ENCODE data around the gene MRPL10. TPM values are rescaled to one million over a fixed set of nuclear protein-coding genes. Genes with fewer than 3 reads are reported as not detected.

Gene MRPL10
- total RNA-seq, 1 donor from 2014 or later, result 29.8 TPM

DNA sequence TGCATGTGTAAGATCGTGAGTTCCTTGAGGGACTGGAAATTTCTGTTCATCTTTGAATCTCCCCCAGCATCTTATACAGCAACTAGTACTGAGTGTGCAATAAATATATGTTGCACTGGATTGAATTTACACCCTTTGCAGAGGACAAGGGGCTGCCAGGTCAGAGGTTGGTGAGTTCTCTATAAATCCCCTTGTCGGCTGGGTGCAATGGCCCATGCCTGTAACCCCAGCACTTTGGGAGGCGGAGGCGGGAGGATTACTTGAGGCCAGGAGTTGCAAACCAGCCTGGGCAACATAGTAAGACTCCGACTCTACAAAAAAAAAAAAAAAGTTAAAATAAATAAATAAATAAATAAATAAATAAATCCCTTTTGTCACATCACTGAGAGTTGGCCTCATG is 29.0 kb upstream of the MRPL10 start:
- DNase-seq (ENCODE audit: extremely low read depth, low read depth, low spot score), result no peak

DNA sequence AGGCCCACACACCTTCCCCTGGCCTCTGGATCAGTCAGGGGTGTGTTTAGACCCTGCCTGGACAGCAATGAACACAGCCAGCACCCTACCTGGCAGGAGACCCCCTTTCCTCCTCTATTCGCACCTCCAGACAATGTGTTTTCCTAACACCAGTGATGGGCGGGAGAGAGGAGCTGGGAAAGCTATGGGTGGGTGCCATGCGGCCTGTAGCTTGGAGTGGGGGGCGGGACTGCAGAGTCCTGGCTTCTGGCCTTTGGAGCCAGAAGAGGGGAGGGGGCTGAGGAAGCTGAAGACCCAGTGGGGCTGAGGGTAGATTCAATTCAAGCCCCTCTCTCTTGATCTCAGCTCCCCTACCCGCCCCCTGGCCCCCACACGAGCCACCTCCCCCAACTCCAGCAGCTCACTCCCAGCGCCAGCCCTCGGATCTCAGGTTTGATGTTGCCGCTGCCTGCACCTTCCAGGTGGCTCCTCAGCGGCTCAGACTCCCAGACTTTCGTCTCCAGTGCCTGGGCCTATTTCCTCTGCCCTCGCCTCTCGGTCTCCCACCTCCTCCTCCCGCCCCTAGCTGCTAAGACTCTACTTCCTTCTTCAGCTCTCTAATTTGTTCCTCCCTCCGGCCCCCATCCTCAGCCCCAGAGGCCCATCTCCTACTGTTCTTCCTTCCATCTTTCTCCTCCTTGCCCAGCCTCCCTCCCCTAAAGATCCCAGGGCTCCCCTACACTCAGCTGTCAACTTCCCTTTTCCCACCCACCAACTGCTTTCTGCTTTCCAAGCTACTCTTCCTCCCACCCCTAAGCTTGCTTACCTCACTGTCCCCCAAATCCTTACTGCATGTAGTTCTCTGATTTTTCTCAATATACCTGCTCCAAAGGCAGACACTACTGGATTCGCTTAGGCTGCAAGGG is 26.5 kb upstream of the MRPL10 start:
- no peak for DNase-seq (ENCODE audit: extremely low read depth, low read depth, low spot score)

DNA sequence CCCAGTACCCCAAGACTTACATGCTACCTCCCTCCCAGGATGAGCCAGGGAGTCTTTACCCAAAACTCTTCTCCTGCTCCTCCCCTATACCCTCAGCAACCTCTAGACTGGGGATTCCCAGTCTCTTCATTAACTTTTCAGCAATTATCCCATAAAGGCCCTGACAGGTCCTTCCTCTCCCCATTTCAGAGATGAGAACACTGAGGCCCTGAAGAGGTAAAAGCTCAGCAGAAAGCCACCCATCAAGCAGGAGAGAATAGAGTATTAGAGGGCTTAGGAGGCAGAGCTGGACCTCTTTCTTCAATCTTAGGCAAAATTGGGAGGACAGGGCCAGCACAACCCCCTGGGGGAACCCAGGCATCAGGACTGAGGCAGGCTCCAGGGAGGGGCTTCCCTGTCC is 25.5 kb upstream of the MRPL10 start:
- DNase-seq (ENCODE audit: extremely low read depth, low read depth, low spot score), result no peak

DNA sequence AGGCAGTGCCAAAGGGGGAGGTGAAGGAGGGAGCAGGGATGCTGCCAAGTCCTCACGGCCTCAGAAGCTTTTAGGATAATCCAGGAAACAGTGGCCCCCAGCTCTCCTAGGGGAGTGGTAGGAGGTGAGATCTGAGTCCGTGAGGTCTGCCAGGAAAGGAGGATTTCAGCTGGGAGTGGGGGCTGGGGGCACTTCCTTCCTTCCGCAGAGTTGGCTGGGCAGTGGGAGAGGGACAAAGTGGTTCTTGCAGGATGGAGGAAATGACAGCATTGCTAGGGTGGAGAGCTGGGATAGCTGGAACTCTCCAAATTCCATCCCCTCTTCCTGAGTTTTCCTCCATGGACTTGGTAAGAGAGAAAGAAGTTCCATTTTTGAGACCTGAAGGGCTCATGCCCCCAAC is 24.4 kb upstream of the MRPL10 start:
- no peak for DNase-seq (ENCODE audit: extremely low read depth, low read depth, low spot score)

DNA sequence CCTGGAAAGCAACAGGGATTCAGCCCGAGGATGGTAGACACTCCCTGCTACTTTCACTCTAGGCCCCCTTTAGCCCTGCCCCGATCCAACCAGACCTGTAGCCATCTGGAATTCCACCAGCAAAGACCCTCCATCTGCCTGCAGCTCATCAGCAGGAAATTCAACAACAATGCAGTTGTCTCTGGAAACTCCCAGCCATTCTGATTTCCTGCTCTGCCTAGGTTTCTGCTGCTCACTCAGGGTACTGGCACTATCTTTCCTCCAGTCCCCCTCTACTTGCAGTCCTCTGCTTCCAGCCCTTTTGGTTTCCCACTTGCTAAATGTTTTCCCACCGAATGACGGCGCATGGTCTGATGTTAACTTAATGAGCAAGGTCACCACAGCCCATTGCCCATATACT is 22.3 kb upstream of the MRPL10 start:
- no peak for DNase-seq (ENCODE audit: extremely low read depth, low read depth, low spot score)

DNA sequence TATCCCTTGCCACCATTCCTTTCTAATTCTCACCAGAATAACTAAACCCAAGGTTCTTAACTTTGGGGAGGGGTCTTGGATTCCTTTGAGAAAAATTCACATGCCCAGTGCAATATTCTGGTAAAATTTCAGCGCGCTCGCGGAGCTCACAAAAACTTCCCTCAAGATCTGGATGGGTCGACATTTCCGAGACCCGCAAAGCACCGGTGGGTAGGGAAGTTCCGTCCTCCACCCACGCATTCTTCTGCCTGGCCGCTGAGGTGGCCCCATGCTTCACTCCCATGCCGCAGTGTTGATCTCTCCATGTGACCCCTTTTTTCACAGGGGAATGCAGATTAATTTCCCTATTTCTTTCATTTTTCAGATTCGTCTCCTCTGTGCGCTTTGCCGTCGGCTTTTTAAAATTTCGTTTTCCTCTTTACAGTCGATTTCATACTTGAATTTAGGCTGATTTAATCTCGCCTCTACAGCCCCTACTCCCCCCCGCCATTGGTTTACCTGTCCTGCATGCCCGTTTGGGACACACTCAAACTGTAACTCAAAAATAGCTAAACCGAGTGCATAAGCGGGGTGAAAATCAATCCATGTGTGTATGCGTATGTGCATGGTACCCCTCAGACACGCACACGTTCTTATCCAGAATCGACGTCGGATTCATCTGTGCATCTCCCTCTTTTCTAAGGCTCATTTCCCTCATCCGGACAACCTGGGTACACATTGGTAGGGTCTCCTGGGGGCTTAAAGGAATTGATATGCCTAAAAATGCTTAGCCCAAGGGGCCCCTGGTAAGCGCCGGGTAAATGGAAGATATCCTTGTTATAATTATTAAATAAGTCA is 21.0 kb upstream of the MRPL10 start:
- no peak for DNase-seq (ENCODE audit: extremely low read depth, low read depth, low spot score)

DNA sequence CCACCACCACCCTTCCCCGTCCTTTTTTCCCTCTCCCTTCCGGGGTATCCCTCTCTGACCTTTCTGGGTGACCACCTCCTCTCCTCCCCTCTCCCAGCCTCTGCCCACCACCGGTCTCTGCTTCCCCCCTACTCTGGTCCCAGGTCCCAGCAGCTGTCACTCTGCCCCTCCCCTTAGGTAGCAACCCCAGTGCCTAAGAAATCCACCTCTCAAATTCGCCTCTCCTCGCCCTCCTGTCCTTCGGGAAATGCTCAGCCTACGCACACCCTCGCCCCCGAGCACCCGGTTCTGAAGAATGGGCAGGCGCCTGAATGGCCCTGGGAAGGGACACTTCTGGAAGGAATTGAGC is 20.4 kb upstream of the MRPL10 start:
- DNase-seq (ENCODE audit: extremely low read depth, low read depth, low spot score), result no peak

DNA sequence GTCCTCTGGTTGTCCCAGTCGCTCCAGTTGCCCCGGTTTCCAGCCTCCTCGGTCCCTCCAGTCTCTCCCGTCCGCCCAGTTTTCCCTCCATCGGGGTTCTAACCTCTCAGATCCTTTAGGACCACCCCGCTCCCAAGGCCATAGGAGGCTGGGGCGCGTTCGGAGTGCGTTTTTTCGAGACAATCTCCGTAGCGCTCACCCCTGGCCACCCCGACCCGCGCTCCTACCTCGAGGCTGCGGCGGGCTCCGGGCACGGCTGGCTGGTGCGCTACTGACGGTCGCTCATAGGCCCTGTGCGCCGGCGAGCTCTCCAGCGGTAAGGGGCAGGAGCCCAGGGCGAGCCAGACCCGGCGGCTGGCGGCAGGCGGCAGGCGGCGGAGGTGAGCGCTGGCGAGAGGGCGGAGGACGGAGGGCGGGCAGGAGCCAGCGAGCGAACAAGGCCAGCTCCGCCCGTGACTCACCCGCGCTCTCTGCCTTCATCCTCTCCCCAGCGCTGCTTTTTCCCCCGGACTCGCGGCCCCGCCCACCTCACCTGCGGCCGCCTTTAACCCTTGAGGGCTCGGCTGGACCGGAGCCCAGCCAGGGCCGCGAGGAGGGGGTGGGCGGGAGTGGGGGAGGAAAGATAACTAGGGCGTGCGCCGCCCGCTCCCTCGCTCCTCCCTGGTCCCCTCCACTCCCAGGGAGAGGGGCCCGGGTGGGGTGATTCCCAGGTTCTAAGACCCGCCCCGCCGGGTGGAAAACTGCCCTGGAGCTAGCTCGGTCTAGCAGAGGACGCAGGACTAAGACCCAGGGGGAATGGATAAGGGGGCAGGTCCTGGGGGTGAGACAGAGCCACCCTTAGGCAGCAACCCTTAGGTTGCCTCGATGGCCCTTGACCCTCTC is 19.6 kb upstream of the MRPL10 start, which contains the start of gene SP6:
TSS of gene SP6 (minus strand) at position 472 of the 882 bp plus-strand sequence. CDS start 2,734 bp downstream, outside the sequence.
- DNase-seq (ENCODE audit: extremely low read depth, low read depth, low spot score), result no peak

DNA sequence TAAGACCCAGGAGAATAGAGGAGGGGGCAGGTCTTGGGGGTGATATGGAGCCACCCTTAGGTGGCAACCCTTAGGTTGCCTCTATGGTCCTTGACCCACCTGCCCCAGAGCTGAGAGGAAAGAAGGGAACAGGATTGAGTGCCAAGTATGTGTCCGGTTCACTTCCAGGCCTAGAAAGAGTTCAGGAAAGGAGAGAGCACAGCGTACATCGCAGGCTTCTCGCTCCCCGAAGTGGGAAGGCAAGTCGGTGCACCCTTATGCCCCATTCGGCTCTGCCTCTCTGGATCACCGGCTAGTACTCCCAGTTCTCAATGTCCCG is 19.0 kb upstream of the MRPL10 start:
- no peak for DNase-seq (ENCODE audit: extremely low read depth, low read depth, low spot score)

DNA sequence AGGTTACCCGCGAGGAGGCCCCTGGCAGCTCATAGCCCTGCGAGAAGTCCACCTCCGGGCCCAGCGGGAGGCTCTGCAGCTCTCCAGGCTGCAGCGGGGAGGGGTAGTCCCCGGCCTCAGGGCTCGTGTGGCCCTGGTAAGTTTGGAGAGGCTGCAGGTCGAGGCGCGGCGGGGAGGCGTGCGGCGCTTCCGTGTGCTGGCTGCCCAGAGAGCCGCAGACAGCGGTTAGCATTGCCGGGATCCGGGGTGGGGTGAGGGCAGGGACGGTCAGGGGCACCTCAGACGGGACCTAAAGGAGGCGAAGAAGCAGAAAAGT is 16.8 kb upstream of the MRPL10 start:
- no peak for DNase-seq (ENCODE audit: extremely low read depth, low read depth, low spot score)

DNA sequence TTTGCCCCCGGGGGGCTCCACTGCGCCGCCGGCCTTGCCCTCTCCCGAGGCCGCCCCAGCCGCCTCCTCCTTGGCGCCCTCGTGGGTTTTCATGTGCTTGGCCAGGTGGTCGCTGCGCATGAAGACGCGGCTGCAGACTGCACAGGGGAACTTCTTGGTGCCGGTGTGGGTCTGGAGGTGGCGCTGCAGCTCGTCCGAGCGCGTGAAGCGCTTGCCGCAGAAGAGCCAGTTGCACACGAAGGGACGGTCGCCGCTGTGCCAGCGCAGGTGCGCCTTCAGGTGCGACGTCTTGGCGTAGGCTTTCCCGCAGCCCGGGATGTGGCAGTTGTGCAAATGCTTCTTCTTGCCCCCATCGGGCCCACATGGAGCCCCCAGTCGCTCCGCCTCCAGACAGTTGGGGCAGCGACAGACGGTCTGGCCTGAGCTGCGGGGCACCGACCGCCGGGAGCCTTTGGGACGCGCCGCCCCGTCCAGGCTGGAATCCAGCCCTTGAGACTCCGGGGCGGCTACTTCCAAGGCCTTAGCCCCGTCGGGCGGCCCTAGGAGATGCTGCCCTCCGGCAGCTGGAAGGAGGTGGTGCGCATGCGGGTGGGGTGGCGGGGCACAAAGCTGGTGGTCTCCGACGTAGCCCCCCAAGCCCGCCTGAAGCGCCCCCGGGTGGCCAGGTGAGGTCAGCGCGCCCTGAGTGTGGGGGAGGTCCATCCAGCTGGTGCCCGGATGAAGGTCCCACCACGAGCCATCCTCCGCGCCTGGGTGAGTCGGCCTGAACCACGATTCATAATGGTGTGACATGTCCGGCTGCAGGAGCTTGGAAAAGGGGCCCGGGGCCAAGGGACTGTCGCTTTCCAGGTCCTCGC is 16.2 kb upstream of the MRPL10 start:
- no peak for DNase-seq (ENCODE audit: extremely low read depth, low read depth, low spot score)

DNA sequence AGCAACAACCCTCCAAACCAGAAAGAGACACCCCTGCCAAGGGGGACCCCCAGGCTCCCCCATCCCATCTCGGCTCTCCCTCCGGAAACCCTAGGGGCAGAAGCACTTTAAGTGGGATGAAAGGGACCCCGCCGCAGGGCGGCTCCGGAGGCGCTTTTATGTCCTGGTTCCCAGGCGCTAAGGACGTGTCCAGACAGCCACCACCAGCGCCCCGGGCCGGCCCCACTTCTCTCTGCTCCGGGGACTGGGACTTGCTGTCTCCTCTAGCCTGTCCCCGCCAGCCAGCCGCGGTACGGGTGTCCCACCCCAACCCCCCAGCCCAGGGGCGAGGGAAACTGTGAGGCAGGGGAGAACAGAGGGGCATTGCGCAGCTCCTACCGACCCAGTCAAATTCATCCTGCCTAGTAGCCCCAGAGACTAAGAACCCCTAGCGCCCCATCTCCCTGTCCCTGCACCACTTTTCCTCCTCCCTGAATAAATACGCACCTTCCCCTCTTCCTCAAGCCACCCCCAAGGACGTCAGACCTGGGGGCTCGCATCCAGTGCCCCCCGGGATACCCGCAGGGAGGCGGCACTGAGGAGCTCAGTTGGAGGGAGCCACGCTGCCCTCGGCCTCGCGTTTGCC is 15.5 kb upstream of the MRPL10 start:
- DNase-seq (ENCODE audit: extremely low read depth, low read depth, low spot score), result no peak

DNA sequence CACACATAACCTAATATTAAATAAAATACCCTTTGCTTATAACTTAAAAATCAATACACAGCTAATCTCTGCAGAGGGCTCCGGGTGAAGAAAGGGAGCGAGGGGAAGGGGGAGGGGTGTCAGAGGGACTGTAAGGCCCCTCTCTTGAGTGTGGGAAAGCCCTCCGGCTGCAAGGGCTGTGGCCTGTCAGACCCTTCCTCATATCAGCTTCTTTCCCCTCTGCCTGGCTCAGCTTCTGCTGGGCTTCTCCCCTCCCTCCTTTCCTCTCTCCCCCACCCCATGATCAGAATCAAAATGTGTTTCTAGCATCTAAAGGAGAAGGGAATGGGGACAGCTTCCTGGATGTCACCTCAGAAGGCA is 14.4 kb upstream of the MRPL10 start:
- no peak for DNase-seq (ENCODE audit: extremely low read depth, low read depth, low spot score)

DNA sequence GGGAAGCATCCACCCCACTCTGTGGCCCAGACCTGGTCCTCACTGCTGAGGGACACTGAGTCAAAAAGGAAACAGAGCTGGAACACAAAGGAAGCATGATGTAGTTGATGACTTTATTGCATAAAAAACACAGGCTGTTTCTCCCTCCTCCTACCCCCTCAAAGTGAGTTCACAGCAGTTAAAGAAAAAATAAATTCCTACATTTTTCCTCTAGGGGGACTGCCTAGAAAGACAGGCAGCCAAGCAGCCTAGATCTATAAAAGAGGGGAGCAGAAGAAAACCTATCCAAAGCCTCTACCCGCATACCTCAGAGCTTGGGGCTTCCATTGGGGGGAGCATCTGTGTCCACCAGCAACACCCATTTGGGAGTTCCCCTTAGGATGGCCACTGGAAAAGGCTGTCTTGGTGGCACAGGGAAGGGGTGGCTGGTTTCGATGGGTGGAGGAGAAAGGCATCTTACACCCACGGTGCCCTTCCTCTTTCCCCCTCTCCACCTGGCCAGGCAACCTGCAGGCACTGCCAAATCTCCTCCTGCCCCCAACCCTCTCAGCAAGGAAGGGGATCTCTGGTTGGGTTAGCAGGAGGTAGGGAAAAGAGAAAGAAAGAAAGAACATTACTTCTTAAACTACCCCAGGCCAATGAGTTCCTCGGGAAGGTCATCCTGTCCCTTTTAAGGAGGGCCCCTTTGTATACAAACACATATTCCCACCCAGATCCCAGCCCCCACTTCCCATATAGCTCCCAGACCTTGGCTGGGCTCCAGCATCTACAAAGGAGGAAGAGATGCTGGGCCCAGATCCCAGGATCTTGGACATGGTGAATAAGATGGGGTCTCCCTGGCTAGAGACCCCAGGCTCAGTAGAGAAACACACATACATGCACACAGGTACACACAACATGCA is 13.7 kb upstream of the MRPL10 start:
- no peak for DNase-seq (ENCODE audit: extremely low read depth, low read depth, low spot score)

DNA sequence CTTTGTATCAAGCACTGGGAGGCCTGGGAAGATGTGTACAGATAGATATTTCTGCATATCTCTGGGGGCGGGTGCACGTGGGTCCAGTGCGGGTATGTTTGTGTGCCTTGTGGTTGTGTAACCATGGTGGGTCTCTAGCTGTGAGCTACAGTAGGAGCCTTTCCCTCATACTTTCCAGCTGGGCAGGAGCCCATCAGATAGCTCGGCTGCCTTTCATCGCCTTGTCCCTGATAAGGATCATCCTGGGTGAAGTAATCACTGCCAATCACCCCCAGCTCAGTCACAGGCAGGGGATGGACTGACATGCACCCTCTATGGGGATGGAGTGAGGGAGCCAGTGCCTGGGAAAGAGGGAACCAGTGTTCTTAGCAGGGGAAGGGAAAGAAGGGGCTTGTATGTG is 12.9 kb upstream of the MRPL10 start:
- no peak for DNase-seq (ENCODE audit: extremely low read depth, low read depth, low spot score)

DNA sequence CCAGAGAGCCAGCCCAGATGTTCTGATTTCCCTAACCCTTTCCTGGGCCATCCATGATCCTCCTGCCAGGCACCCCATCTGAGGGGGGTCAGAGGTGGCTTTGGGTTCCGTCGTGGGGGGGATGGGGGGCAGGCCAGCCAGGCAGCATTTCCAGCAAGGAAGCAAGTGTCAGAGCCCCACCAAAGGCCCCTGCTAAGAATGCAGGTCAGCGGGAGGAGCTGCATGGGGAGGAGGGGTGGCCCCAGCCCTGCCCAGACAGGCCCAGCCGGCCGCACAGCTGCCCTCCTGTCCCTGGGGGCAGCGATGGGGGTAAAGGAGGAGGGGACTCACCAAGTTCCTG is 12.0 kb upstream of the MRPL10 start:
- DNase-seq (ENCODE audit: extremely low read depth, low read depth, low spot score), result no peak

DNA sequence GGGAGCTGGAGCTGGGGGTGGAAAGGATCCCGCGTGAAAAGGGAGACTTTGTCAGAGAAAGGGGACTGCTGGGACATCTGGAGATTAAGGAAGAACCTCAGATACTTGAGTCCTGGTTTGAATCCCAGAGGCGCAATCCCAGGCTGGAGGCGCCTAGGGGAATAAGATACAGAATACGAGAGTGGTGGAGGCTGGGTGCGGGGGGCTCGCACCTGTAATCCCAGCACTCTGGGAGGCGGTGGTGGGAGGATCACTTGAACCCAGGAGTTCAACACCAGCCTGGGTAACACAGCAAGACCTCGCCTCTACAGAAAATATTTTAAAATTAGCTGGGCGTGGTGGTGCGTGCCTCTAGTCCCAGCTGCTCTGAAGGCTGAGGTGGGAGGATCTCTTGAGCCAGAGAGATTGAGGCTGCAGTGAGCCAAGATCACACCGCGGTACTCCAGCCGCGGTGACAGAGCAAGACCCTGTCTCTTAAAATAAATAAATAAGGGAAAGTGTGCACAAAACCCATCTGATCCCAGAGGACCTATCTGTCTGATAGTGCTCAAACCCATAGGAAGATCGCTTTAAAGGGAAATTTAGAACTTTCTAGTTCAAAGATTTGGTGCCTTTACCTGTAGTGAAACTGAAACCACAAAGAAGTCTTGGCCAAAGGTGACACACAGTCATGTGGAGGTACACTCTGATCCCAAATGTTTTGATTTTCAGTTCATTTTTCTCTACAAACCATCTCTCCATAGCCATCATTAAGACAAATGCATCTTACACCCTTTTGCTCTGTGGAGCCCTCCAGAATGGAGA is 10.3 kb upstream of the MRPL10 start:
- no peak for DNase-seq (ENCODE audit: extremely low read depth, low read depth, low spot score)

DNA sequence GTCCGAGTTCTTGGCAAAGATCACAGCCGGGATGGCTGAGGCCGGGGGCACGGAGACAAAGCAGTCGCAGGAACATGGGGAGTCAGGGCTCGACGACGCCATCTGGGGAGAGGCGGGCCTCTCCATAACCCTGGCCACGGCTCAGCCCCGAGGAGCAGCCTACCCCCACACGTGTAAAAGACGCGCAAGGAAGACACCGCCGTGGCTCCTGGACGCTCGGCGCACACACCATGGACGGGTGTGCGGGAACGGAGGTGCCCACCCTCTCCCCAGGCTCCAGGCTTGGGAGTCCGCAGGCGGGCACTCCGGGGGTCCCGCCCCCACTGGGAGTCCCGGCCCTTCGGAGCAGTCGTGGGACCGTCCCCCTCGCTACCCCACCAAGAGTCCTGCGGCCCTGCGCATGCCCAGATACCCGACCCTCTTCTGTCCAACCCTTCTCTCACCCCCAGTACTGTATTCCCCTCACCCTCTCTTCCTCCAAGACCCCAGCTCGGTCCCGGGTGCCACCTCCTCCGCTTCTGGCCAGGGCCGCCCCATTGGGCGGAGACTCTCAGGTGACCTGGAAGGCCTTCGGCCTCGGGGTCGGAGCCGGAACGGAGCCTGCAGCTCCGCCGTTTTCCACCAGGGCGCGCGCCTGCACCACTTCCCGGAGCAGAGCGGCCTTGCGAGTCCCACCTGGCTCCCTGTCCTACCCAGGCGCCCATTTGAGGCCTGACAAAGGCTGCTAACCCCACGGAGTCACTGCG is 9.6 kb upstream of the MRPL10 start, which contains the start of gene SCRN2:
TSS of gene SCRN2 (minus strand) at position 532 of the 746 bp plus-strand sequence. CDS start at position 102, 430 bp downstream.
- DNase-seq (ENCODE audit: extremely low read depth, low read depth, low spot score), result no peak

All from glomerular endothelial cell (primary cell).